HFF-Myc (cell line): ENCODE results near the gene MAPRE3.
A peak's percentile ranks its signal among the peaks of the same experiment; 100 is the strongest.

Experiments used
- DNase-seq: peaks from one replicate; pipeline ENCODE4 v3.0.0-alpha.2; 2011; ENCODE audit warnings: low read depth; ENCODE audit errors: extremely low read depth
- H3K4me3 ChIP-seq: replicated peaks from 2 replicates; pipeline ENCODE4 v1.5.1; 2011; ENCODE audit warnings: low read depth, mild to moderate bottlenecking, control low read depth, low read length
- TF ChIP-seq, protein P1 (sequence below): IDR thresholded peaks from 2 replicates; pipeline ENCODE4 v1.5.1; 2012; ENCODE audit warnings: mild to moderate bottlenecking, low read depth, low read length, control low read depth; ENCODE audit errors: missing control alignments

The MAPRE3 gene

GRCh38 chr2:27060323-27060722, 89.9 kb downstream of the MAPRE3 start:
- TF ChIP-seq, protein P1, sequence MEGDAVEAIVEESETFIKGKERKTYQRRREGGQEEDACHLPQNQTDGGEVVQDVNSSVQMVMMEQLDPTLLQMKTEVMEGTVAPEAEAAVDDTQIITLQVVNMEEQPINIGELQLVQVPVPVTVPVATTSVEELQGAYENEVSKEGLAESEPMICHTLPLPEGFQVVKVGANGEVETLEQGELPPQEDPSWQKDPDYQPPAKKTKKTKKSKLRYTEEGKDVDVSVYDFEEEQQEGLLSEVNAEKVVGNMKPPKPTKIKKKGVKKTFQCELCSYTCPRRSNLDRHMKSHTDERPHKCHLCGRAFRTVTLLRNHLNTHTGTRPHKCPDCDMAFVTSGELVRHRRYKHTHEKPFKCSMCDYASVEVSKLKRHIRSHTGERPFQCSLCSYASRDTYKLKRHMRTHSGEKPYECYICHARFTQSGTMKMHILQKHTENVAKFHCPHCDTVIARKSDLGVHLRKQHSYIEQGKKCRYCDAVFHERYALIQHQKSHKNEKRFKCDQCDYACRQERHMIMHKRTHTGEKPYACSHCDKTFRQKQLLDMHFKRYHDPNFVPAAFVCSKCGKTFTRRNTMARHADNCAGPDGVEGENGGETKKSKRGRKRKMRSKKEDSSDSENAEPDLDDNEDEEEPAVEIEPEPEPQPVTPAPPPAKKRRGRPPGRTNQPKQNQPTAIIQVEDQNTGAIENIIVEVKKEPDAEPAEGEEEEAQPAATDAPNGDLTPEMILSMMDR = no peak
- no peak for DNase-seq
- no peak overlapping the region for H3K4me3 ChIP-seq

DNA sequence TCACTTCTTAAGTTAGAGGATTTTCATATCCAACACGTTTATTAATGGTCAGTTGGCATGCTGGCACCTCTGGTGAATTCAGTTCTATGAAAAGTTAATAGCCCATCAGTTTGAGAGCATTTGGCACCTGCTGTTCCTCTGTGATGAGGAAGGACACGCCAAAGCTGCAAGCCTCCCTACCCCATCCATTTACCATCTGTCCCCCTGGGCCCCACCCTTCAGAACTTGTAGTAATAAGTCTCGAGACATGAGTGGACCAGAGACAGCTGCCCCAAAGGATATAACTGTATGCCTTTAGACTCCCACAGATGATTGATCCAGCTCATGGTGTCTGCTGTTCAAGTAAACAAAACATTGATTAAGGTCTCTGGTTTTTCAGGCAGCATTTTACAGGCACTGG, 94.7 kb downstream of the MAPRE3 start:
- no peak overlapping the region for H3K4me3 ChIP-seq
- TF ChIP-seq, protein P1 = no peak

GRCh38 chr2:27067385-27067784, 96.9 kb downstream of the MAPRE3 start:
- no peak overlapping the region for H3K4me3 ChIP-seq
- TF ChIP-seq, protein P1 = no peak
- no peak for DNase-seq

More for the DNA sequence above, 94.7 kb downstream of the MAPRE3 start:
- DNase-seq = no peak

DNA sequence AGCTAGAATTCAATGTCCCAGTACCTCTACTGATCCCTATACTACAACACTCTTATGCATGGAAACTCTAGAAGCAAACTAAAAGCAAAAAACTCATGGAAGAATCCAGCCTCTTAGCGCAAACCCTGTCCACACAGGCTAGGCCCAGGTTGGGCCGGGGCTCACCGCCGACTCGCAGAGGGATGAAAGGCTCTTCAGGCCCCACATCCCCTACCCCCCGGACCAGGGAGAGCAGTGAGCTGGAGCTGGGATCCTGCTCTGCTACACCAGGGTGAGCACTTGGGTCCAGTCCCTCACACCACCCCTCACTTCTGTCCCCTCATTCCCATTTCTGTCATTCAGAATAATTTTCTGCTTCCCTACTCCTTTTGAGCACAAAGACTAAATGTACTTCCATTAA, 99.0 kb downstream of the MAPRE3 start:
- peak overlapping the region; percentile 98 for H3K4me3 ChIP-seq
- no peak for DNase-seq
- TF ChIP-seq, protein P1 = no peak

DNA sequence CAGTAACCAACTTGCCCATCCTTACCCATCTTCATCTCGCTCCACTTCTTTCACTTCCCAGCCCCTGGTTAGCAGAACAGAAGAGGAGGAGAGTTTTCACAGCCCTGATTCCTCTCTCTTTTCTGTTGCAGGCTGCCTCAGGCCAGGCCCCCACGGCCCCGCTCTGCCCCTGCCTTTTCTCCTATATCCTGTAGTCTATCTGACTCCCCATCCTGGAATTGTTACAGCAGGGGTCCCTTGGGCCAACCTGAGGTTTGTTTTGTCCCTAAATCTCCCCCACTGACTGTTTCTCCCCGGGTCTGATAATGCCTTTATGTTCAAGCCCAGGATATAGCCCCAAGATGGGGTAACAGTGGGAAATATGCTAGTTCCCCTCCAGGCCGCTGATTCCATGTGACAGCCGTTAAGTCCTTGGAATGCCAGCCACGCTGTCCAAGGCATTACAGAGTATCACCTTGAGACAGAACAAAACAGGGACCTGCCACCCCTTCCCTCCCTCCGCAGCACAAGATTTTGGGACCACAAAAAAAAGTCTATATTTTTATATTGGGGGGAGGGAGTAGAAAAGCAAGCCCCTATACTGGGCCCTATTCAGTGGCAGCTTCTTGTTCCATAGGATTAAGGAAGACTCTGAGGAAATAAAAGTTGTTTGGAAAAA, 99.7 kb downstream of the MAPRE3 start:
- TF ChIP-seq, protein P1 = no peak
- H3K4me3 ChIP-seq = peak overlapping the region; percentile 98
- DNase-seq = no peak

DNA sequence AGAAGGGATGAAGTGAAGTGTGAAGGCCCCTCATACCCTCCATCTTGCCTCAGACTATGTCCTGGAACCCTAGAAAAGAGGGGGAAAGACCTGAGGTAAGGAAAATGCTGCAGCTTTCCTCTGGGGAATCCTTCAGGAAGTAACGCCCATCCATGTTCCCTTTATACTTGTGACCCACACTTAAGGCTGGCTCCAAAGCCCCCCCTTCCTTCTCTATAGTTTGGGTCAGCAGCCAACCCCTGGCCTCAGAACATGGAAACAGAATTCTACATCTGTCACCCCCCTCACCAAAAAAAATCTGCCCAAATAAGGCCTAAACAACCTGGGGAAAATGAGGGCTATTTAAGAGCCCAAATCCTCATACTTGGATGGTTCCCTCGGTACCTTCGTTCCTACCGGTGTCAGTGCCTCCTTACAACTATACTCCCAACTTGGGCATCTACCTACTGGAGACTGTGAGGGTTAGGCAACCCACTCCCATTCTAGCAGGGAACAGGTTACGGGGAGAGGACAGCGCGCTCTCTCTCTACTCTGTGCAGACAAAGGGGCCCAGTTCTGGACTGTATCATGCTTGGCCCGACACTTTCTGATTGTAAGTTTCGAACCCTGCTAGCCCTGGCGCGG, 100.3 kb downstream of the MAPRE3 start:
- no peak for DNase-seq

More for the DNA sequence above, 100.3 kb downstream of the MAPRE3 start:
- TF ChIP-seq, protein P1 = no peak
- peak overlapping the region; percentile 98 for H3K4me3 ChIP-seq
